ENCODE data around the gene APLP2. TPM values are rescaled to one million over a fixed set of nuclear protein-coding genes. Genes with fewer than 3 reads are reported as not detected.

APLP2 gene
- total and polyA plus RNA-seq, 9 of the 15 experiments (the other 6 are each of a cell fraction or from before 2014, with no cell fraction given) = 17.4 to 164 (median 118) TPM

DNA sequence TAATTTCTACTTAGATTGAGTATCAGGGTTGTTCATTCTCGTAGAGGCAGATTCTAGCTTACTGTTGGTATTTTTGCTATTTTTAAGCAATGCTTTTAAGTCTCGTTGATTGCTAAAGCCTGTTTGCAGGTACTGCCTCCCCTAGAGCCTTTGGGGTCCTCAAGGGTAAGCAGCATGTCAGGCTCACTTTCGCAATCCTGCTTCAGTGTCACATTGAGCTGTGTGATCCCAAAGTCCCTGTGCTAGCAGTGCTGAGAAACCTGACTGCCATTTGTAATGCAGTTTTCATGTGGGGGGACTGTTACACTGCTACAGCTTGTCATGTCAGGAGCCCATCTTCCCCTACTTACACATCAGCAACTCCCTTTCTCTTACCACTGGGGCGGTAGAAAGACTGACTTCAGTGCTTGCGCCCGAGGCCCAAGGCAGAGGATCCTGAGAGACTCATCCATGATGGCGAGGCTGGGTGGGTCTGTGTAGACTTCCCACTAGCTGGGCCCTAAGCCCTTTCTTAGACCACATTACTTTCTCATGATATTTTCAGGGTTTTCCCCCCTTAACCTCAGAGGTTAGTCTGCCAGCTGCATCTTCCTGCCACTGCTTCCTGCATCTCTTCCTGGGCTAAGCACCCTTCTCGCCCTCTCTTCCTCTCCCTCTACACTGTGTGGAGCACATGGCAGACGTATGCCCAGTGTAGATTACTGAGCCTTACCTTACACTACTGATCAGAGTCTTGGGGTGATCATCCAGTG, 49.1 kb downstream of the APLP2 start:
- Histone ChIP-seq H3K27me3 (ENCODE audit: control insufficient read depth in 2 of 2, insufficient read depth in 2 of 2, low read length in 2 of 2) (no peaks in the 10 kb centered on the region), H3K9me1 (ENCODE audit: control insufficient read depth, insufficient read depth, low read length) (no peaks in the 10 kb centered on the region), H3K4me1 (replicated peaks in 1 of 2; ENCODE audit: control insufficient read depth in 2 of 2, insufficient read depth in 2 of 2, low read length in 2 of 2) (peaks cover 0 to 6% of the 10 kb centered on the region in 2 experiments; a peak in 1 of 5 replicates), H3K4me3 (no peak overlapping the region), H3K36me3 (ENCODE audit: control insufficient read depth, insufficient read depth, low read length) (peaks cover 68% of the 10 kb centered on the region), H4K20me1 (replicated peaks; ENCODE audit: control insufficient read depth, insufficient read depth, low read length) (no peaks in the 10 kb centered on the region), H3K9me3 (replicated peaks; ENCODE audit: control insufficient read depth, insufficient read depth, low read depth, low read length) (no peaks in the 10 kb centered on the region), H3K27ac (ENCODE audit: extremely low read depth, low read depth, low read length) (no peak overlapping the region), H3K9ac (ENCODE audit: insufficient read depth in 1 of 2, low read depth in 2 of 2, low read length in 2 of 2) (no peak overlapping the region), H3K4me2 (ENCODE audit: insufficient read depth, low read length) (no peak overlapping the region), H2AFZ (ENCODE audit: low read depth, low read length) (no peak overlapping the region), H3K79me2 (ENCODE audit: control insufficient read depth, insufficient read depth, low read length) (0 out of 3 replicates have a peak, but pooled peaks cover 2% of the 10 kb centered on the region)
- in situ Hi-C loops (cut with MboI) (no loop called here), intact Hi-C loops (cut with micrococcal nuclease) (no loop called here)
- DNase-seq (ENCODE audit: extremely low read depth in 1 of 4, low spot score in 3 of 4) (no peak), FAIRE-seq (no peak), ATAC-seq (no peak; the same call in 2 of the 3 replicates)
- POLR2A ChIA-PET = interaction anchor here (0.6 to 1.0 kb wide), 2 partner anchors 14 to 69 kb away, joined by 3 read pairs; no protein-coding TSS in a partner anchor
- TF ChIP-seq CEBPB (tag; IDR thresholded peaks at IDR 0.05) (peak; percentile 23; the same call in 1 of the 2 replicates), MCM2 (IDR thresholded peaks at IDR 0.05; ENCODE audit: low read depth) (no peak)
- 95% methylated on average over 9 of the region's 9 CpGs for WGBS (ENCODE audit: insufficient coverage, low coverage, missing lambda C conversion rate)
- no TSS peak for BruUV-seq (replicated peaks)
- CTCF ChIA-PET (ENCODE audit: low intra/inter-chr PET ratio) = no interaction called here

DNA sequence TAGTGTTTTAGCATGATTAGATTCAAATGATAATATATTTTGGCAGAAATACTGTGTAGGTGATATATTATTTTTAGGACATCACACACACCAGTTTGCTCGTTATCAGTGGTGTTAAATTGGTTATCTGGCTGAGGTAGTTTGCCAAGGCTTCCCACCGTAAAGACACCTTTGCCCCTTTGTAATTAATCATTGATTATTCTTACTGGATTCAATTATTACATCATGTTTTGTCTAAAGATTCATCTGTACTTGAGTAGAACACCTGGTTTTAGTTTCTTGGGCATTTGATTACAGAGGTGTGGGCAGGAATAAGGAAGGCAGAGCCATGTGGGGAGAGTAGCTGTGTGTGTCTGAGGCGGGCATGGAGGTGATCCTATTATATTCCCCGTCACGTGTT, 50.4 kb downstream of the APLP2 start:
- Histone ChIP-seq H3K36me3 (ENCODE audit: control insufficient read depth, insufficient read depth, low read length) (peaks cover 69% of the 10 kb centered on the region), H3K9ac (ENCODE audit: insufficient read depth in 1 of 2, low read depth in 2 of 2, low read length in 2 of 2) (no peak overlapping the region; a peak in 1 of 4 replicates), H3K9me3 (replicated peaks; ENCODE audit: control insufficient read depth, insufficient read depth, low read depth, low read length) (no peaks in the 10 kb centered on the region), H4K20me1 (replicated peaks; ENCODE audit: control insufficient read depth, insufficient read depth, low read length) (no peaks in the 10 kb centered on the region), H3K27ac (ENCODE audit: extremely low read depth, low read depth, low read length) (no peak overlapping the region), H3K4me3 (no peak overlapping the region), H2AFZ (ENCODE audit: low read depth, low read length) (no peak overlapping the region), H3K4me1 (replicated peaks in 1 of 2; ENCODE audit: control insufficient read depth in 2 of 2, insufficient read depth in 2 of 2, low read length in 2 of 2) (peaks cover 0 to 7% of the 10 kb centered on the region in 2 experiments; a peak in 1 of 5 replicates), H3K4me2 (ENCODE audit: insufficient read depth, low read length) (no peak overlapping the region), H3K9me1 (ENCODE audit: control insufficient read depth, insufficient read depth, low read length) (no peaks in the 10 kb centered on the region), H3K27me3 (ENCODE audit: control insufficient read depth in 2 of 2, insufficient read depth in 2 of 2, low read length in 2 of 2) (no peaks in the 10 kb centered on the region), H3K79me2 (ENCODE audit: control insufficient read depth, insufficient read depth, low read length) (no peaks in the 10 kb centered on the region)
- intact Hi-C loops (cut with micrococcal nuclease) = no loop called here
- no TSS peak for BruUV-seq (replicated peaks)
- TF ChIP-seq ZNF707 (CRISPR knock-in tag; conservative IDR thresholded peaks at IDR 0.05) = no peak
- TF ChIP-seq, protein P1, sequence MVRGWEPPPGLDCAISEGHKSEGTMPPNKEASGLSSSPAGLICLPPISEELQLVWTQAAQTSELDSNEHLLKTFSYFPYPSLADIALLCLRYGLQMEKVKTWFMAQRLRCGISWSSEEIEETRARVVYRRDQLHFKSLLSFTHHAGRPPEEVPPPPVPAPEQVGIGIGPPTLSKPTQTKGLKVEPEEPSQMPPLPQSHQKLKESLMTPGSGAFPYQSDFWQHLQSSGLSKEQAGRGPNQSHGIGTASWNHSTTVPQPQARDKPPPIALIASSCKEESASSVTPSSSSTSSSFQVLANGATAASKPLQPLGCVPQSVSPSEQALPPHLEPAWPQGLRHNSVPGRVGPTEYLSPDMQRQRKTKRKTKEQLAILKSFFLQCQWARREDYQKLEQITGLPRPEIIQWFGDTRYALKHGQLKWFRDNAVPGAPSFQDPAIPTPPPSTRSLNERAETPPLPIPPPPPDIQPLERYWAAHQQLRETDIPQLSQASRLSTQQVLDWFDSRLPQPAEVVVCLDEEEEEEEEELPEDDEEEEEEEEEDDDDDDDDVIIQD (CRISPR knock-in tag; IDR thresholded peaks at IDR 0.05) = no peak
- no peak for TF ChIP-seq HEY1 (CRISPR knock-in tag; IDR thresholded peaks at IDR 0.05; ENCODE audit: borderline replicate concordance)
- TF ChIP-seq, protein P2, sequence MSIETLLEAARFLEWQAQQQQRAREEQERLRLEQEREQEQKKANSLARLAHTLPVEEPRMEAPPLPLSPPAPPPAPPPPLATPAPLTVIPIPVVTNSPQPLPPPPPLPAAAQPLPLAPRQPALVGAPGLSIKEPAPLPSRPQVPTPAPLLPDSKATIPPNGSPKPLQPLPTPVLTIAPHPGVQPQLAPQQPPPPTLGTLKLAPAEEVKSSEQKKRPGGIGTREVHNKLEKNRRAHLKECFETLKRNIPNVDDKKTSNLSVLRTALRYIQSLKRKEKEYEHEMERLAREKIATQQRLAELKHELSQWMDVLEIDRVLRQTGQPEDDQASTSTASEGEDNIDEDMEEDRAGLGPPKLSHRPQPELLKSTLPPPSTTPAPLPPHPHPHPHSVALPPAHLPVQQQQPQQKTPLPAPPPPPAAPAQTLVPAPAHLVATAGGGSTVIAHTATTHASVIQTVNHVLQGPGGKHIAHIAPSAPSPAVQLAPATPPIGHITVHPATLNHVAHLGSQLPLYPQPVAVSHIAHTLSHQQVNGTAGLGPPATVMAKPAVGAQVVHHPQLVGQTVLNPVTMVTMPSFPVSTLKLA (conservative IDR thresholded peaks at IDR 0.05) = no peak
- no peak for TF ChIP-seq CXXC5 (CRISPR knock-in tag; IDR thresholded peaks at IDR 0.05)
- no peak for TF ChIP-seq ZNF217 (CRISPR knock-in tag; IDR thresholded peaks at IDR 0.05)
- ChIA-PET POLR2A (interaction anchor here (1.0 kb wide), 1 partner anchor 12 kb away, joined by 3 read pairs; no protein-coding TSS in a partner anchor), CTCF (ENCODE audit: low intra/inter-chr PET ratio) (no interaction called here)
- ATAC-seq (no peak), DNase-seq (ENCODE audit: extremely low read depth in 1 of 4, low spot score in 3 of 4) (no peak), FAIRE-seq (no peak)
- 84% methylated on average over 5 of the region's 5 CpGs for WGBS (ENCODE audit: insufficient coverage, low coverage, missing lambda C conversion rate)
- in situ Hi-C loops (cut with MboI) = no loop called here
